Measurements from ENCODE around the gene CRCP.
"Not testable (repeated sequence)": the region's sequence is repeated elsewhere in the genome, so short reads cannot be mapped to it uniquely, and the experiment has no call there.

The CRCP gene

DNA sequence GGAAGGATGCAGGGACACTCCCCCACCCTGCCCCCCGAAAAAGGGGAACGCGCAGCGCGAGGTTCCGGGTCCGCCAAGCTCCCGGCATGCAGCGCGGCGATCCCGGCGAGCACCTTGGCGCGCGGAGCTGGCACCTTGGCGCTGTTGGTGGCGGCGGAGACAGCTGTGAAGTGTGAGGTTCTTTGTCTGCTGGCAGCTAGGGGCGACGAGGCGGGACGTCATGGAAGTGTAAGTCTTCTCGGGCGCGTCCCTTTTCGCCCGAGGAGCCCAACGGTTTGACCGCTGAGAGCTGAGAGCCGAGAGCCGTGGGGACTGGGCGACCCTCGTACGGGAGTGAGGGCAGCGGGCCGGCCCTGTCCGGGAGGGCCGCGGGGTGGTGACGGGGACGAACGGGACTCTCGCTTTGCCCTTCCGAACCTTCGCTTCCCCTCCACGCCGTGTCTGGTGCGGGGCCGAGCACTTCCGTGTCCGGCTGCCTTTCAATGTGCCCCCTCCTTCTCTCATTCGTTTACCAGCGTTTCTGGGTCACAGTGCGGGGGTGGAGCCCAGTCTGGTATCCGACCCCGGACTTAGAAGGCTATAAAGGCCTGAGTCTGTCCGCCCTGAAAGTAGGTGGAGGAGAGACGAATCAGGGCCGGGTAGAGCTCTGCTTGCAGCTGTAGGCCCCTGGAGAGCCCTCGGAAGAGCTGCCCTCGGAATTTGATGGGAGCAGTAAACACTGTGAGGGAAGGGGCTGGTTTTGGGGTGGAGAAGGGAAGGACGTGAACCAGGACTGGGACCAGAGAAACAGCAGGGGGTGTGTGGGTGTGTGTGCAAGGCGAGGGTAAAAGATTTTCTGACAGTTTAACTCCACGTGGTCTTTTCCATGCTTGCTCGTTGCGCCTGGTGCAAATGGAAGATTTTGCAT lies at the start of gene CRCP:
TSS of gene CRCP (plus strand) at position 105 of the 907 bp plus-strand sequence. CDS start at position 221, 116 bp downstream.
- Mint-ChIP-seq H3K27me3 (no peaks in the 10 kb centered on the region), H3K4me3 (peak within 1 kb of the TSS; percentile 92), H3K36me3 (peaks cover 9% of the 10 kb centered on the region), H3K9me3 (no peaks in the 10 kb centered on the region), H3K4me1 (peaks cover 39% of the 10 kb centered on the region), H3K27ac (peak within 1 kb of the TSS; percentile 97)

DNA sequence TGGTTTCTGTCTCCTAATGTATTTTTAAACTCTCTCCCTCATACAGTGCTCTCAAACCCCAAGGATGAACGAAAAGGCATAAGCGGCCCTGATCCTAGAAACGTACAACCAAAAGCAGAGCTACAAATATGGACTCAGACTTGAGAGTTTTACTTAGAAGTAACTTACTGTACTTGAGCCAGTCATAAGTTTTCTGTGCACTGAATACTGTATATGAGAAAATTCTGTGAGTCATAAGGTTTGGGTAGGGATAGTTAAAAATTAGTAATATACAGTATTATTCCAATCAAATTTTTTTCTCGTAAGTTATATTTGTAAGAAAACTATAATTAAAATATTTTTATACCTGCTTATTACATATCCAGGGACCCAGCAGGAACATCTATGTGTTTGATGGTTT lies 44.9 kb upstream of the CRCP start:
- Mint-ChIP-seq H3K4me3 (no peak overlapping the region), H3K27ac (no peak overlapping the region)

GRCh38 chr7:66070222-66070621 lies 44.4 kb upstream of the CRCP start:
- Mint-ChIP-seq H3K4me3 (no peak overlapping the region), H3K9me3 (peaks cover 5% of the 10 kb centered on the region), H3K4me1 (no peaks in the 10 kb centered on the region), H3K36me3 (peaks cover 1% of the 10 kb centered on the region), H3K27me3 (no peaks in the 10 kb centered on the region), H3K27ac (no peak overlapping the region)

More for the DNA sequence above, 44.9 kb upstream of the CRCP start:
- H3K27me3 Mint-ChIP-seq, result no peaks in the 10 kb centered on the region
- peaks cover 5% of the 10 kb centered on the region for H3K9me3 Mint-ChIP-seq
- H3K36me3 Mint-ChIP-seq, result peaks cover 1% of the 10 kb centered on the region
- H3K4me1 Mint-ChIP-seq, result no peaks in the 10 kb centered on the region

GRCh38 chr7:66072208-66072607 lies 42.4 kb upstream of the CRCP start:
- not testable (repeated sequence) for H3K27me3 Mint-ChIP-seq, H3K4me3 Mint-ChIP-seq, H3K9me3 Mint-ChIP-seq, H3K36me3 Mint-ChIP-seq, H3K27ac Mint-ChIP-seq
- H3K4me1 Mint-ChIP-seq, result peaks cover 10% of the 10 kb centered on the region

- Mint-ChIP-seq H3K36me3 (no peaks in the 10 kb centered on the region), H3K4me3 (peak within 1 kb of the TSS; percentile 81), H3K27ac (peak within 1 kb of the TSS; percentile 41), H3K4me1 (peaks cover 15% of the 10 kb centered on the region), H3K27me3 (no peaks in the 10 kb centered on the region), H3K9me3 (no peaks in the 10 kb centered on the region)
Measured at GRCh38 chr7:66075590-66076461, 38.8 kb upstream of the CRCP start, which contains the start of gene ASL. Gene ASL, plus strand, starts transcription at chr7:66075819. Its CDS starts 263 bp downstream, at chr7:66076082.

- H3K4me3 Mint-ChIP-seq, result peak overlapping the region; percentile 81
- no peaks in the 10 kb centered on the region for H3K27me3 Mint-ChIP-seq
- no peaks in the 10 kb centered on the region for H3K9me3 Mint-ChIP-seq
- peaks cover 15% of the 10 kb centered on the region for H3K4me1 Mint-ChIP-seq
- H3K36me3 Mint-ChIP-seq, result no peaks in the 10 kb centered on the region
- H3K27ac Mint-ChIP-seq, result no peak overlapping the region
Measured at GRCh38 chr7:66076462-66077329, 38.0 kb upstream of the CRCP start.

- no peaks in the 10 kb centered on the region for H3K9me3 Mint-ChIP-seq
- no peaks in the 10 kb centered on the region for H3K36me3 Mint-ChIP-seq
- H3K27ac Mint-ChIP-seq, result no peak overlapping the region
- H3K27me3 Mint-ChIP-seq, result no peaks in the 10 kb centered on the region
- no peak overlapping the region for H3K4me3 Mint-ChIP-seq
- H3K4me1 Mint-ChIP-seq, result peaks cover 15% of the 10 kb centered on the region
Measured at GRCh38 chr7:66078067-66078466, 36.6 kb upstream of the CRCP start.

- H3K27ac Mint-ChIP-seq, result no peak overlapping the region
- H3K36me3 Mint-ChIP-seq, result peaks cover 5% of the 10 kb centered on the region
- no peaks in the 10 kb centered on the region for H3K9me3 Mint-ChIP-seq
- H3K27me3 Mint-ChIP-seq, result no peaks in the 10 kb centered on the region
- no peak overlapping the region for H3K4me3 Mint-ChIP-seq
- H3K4me1 Mint-ChIP-seq, result peaks cover 6% of the 10 kb centered on the region
Measured at GRCh38 chr7:66082083-66082482, 32.6 kb upstream of the CRCP start.

DNA sequence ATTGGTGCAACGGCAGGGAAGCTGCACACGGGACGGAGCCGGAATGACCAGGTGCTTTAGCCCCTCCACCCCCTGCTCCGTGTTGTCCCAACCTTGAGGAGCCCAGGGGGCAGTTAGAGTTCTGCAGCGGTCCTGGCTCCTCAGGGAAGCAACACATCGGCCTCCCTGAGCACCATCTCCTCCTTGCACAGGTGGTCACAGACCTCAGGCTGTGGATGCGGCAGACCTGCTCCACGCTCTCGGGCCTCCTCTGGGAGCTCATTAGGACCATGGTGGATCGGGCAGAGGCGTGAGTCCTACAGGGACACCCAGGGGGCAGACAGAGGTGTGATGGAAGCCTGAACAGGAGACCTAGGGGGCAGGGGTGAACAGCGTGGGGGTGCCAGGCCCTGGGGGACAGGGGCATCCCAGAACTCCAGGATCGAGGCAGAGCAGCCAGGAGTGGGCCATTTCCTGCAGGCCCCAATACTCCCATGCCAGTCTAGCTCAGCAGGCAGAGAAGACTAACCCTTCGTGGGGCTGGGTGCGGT lies 31.7 kb upstream of the CRCP start:
- H3K27me3 Mint-ChIP-seq, result no peaks in the 10 kb centered on the region
- no peaks in the 10 kb centered on the region for H3K9me3 Mint-ChIP-seq
- no peaks in the 10 kb centered on the region for H3K4me1 Mint-ChIP-seq
- H3K27ac Mint-ChIP-seq, result no peak overlapping the region
- H3K36me3 Mint-ChIP-seq, result peaks cover 5% of the 10 kb centered on the region
- H3K4me3 Mint-ChIP-seq, result no peak overlapping the region

DNA sequence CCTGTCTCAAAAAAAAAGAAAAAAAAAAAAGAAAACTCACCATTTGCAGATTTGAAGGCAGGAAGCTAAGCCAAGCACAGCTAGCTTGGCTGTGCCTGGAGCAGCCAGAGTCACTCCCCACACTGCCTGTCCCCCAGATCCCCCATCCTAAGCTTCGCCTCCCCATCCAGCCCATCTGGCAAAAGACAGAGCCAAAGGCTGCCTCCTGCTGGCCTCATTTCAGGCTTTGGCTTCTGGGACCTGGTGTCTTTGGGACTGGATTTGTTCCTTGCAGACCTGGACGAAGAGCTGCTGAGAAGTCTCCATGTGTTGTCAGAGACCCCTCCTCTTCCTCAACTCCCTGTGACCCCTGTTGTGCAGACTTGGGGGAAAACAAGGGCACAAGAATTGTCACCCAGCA lies 31.0 kb upstream of the CRCP start:
- H3K9me3 Mint-ChIP-seq, result no peaks in the 10 kb centered on the region
- no peaks in the 10 kb centered on the region for H3K4me1 Mint-ChIP-seq
- no peaks in the 10 kb centered on the region for H3K27me3 Mint-ChIP-seq
- no peak overlapping the region for H3K4me3 Mint-ChIP-seq
- no peak overlapping the region for H3K27ac Mint-ChIP-seq
- peaks cover 5% of the 10 kb centered on the region for H3K36me3 Mint-ChIP-seq

DNA sequence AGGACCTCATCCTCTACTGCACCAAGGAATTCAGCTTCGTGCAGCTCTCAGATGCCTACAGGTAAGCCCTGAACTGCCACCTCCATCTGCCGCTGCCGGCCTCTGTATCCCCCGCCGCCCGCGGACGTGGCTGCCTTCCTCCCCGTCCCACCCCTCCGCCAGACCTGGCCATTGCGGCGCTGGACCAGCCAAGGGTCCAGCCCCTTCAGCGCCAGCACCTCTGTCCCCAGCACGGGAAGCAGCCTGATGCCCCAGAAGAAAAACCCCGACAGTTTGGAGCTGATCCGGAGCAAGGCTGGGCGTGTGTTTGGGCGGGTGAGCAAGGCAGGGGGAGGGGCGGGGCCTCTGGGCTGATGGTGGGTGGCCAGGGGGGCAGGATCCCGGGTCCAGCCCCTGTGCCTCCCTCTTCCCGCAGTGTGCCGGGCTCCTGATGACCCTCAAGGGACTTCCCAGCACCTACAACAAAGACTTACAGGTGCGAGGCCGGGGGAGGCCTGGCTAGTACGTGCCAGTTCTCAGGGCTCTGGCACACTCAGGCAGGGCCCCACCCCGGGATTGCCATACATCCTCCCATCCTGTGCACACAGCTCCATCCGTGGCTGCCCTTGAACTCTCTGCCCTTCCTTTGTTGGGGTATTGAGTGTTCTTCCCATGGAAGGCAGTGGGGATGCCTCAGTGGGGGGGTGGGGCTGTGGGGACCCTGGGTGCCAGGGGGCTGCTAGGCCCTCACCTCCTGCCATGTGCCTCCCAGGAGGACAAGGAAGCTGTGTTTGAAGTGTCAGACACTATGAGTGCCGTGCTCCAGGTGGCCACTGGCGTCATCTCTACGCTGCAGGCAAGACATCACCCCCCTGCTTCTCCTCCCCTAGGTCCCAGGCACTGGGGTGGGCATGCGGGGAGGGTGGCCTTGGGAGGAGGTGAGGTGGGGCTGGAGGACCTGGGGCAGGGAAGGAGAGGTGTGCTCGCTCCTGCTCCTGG lies 25.5 kb upstream of the CRCP start:
- H3K4me1 Mint-ChIP-seq, result no peaks in the 10 kb centered on the region
- H3K27me3 Mint-ChIP-seq, result no peaks in the 10 kb centered on the region
- no peak overlapping the region for H3K27ac Mint-ChIP-seq
- no peaks in the 10 kb centered on the region for H3K9me3 Mint-ChIP-seq
- H3K36me3 Mint-ChIP-seq, result peaks cover 2% of the 10 kb centered on the region
- H3K4me3 Mint-ChIP-seq, result no peak overlapping the region

GRCh38 chr7:66092654-66093053 lies 22.0 kb upstream of the CRCP start:
- Mint-ChIP-seq H3K36me3 (no peaks in the 10 kb centered on the region), H3K27ac (no peak overlapping the region), H3K27me3 (no peaks in the 10 kb centered on the region), H3K4me3 (no peak overlapping the region), H3K9me3 (no peaks in the 10 kb centered on the region), H3K4me1 (no peaks in the 10 kb centered on the region)

DNA sequence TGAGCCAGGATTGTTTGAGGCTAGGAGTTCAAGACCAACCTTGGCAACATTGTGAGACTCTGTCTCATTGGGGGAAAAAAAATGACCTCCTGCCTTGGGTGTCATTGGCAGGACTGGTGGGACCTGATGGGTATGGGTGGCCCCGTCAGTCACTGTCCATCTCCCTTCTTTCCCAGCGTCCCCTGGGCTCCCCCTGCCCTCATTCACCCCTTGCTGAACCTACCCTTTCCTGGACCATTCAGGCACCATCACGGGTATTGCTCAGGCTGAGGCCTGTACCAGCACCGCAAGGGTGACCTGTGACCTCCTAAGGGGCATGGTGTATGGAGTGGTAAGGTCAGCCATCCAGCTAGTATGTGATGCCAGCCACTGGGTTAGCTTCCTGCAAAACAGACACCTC lies 19.6 kb upstream of the CRCP start:
- peaks cover 7% of the 10 kb centered on the region for H3K4me1 Mint-ChIP-seq
- no peaks in the 10 kb centered on the region for H3K36me3 Mint-ChIP-seq
- no peak overlapping the region for H3K4me3 Mint-ChIP-seq
- no peak overlapping the region for H3K27ac Mint-ChIP-seq
- H3K9me3 Mint-ChIP-seq, result no peaks in the 10 kb centered on the region
- H3K27me3 Mint-ChIP-seq, result no peaks in the 10 kb centered on the region

DNA sequence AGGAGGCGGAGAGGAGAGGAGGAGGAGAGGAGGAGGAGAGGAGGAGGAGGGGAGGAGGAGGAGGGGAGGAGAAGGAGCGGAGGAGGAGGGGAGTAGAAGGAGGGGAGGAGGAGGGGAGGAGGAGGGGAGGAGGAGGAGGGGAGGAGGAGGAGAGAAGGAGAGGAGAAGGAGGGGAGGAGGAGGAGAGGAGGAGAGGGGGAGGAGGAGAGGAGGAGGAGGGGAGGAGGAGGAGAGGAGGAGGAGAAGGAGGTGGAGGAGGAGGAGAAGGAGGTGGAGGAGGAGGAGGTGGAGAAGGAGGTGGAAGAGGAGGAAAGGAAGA lies 15.5 kb upstream of the CRCP start:
- Mint-ChIP-seq H3K9me3 (no peaks in the 10 kb centered on the region), H3K4me1 (peaks cover 11% of the 10 kb centered on the region), H3K27ac (no peak overlapping the region), H3K27me3 (no peaks in the 10 kb centered on the region), H3K36me3 (no peaks in the 10 kb centered on the region), H3K4me3 (no peak overlapping the region)
